Fibroblast of mammary gland (primary cell): ENCODE data around the gene CTAG1A.
A peak's percentile ranks its signal among the peaks of the same experiment; 100 is the strongest.
"Not testable (repeated sequence)": the region's sequence is repeated elsewhere in the genome, so short reads cannot be mapped to it uniquely, and the experiment has no call there.

Source experiments
- DNase-seq: peaks from one replicate; pipeline ENCODE4 v3.0.0-alpha.2; 2010; ENCODE audit warnings: low read depth
- H3K4me3 ChIP-seq: 2 replicates; pipeline ENCODE4 v1.5.1; 2011; ENCODE audit warnings: low read depth, mild to moderate bottlenecking, low read length, moderate library complexity; ENCODE audit not compliant: control insufficient read depth
- TF ChIP-seq, protein P1 (sequence below): conservative IDR thresholded peaks from 2 replicates; pipeline ENCODE4 v1.5.1; 2011; ENCODE audit warnings: low read depth, low read length, inconsistent platforms; ENCODE audit not compliant: control insufficient read depth, insufficient read depth

Gene CTAG1A

GRCh38 chrX:154602766-154603437 lies 18.0 kb downstream of the CTAG1A start:
- TF ChIP-seq, protein P1, sequence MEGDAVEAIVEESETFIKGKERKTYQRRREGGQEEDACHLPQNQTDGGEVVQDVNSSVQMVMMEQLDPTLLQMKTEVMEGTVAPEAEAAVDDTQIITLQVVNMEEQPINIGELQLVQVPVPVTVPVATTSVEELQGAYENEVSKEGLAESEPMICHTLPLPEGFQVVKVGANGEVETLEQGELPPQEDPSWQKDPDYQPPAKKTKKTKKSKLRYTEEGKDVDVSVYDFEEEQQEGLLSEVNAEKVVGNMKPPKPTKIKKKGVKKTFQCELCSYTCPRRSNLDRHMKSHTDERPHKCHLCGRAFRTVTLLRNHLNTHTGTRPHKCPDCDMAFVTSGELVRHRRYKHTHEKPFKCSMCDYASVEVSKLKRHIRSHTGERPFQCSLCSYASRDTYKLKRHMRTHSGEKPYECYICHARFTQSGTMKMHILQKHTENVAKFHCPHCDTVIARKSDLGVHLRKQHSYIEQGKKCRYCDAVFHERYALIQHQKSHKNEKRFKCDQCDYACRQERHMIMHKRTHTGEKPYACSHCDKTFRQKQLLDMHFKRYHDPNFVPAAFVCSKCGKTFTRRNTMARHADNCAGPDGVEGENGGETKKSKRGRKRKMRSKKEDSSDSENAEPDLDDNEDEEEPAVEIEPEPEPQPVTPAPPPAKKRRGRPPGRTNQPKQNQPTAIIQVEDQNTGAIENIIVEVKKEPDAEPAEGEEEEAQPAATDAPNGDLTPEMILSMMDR = no peak
- no peak overlapping the region for H3K4me3 ChIP-seq
- no peak for DNase-seq

DNA sequence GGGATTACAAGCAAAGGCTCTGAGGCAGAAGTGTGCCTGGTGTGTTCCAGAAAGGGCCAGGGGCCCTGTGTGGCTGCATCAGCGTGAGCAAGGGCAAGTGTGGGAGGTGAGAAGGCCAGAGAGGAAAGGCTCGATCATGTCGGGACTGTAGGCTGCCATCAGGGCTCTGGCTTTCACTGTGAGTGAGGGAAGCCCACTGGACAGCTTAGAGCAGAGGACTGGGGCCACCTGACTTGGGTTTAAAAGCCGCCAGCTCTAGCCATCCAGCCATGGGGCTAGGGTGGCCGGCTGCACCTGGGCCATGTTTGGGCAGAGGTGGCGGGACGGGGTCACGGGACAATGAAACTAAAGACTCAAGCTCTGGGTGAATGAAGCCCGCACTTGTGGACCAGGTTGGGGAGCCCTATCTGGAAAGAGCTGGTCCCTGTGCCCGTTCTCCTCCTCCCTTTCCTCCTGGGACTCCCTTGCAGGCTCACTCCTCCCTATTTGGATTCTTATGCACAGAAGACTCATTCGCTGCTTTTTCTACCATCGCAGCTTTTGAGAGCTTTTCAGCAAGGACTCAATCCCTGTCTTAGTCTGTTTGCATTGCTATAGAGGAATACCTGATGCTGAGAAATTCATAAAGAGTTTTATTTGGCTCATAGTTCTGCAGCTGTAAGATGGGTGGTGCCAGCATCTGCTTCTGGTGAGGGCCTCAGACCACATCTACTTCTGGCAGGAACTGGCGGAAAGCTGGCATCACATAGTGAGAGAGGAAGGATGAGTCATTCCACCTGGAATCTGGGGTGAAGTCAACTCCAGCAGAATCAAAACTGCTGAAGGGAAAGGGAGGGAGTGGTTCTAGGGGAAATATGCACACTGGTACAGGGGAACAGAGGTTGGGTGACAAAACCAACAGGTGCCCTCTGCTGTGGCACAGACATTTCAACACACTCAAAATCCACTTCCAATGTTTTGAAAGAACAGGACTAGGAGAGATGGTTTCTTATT lies 18.8 kb downstream of the CTAG1A start:
- TF ChIP-seq, protein P1 = no peak
- no peak overlapping the region for H3K4me3 ChIP-seq
- DNase-seq = peak; percentile 58

GRCh38 chrX:154605566-154605965 lies 20.6 kb downstream of the CTAG1A start:
- no peak for DNase-seq
- TF ChIP-seq, protein P1 = no peak
- H3K4me3 ChIP-seq = no peak overlapping the region

DNA sequence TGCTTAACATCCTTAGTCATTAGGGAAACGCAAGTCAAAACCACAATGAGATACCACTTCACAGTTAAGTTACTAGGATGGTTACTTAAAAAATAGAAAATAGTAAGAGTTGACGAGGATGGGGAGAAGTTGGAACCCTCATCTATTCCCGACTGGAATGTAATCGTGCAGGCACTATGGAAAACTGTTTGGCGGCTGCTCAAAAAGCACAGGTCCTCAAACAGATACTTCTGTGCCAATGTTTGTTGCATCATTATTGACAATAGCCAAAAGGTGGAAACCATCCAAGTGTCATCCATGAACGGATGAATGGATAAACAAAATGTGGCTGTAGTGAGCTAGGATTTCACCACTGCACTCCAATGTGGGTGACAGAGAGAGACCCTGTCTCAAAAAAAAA lies 22.4 kb downstream of the CTAG1A start:
- TF ChIP-seq, protein P1 = no peak
- DNase-seq = no peak
- no peak overlapping the region for H3K4me3 ChIP-seq

DNA sequence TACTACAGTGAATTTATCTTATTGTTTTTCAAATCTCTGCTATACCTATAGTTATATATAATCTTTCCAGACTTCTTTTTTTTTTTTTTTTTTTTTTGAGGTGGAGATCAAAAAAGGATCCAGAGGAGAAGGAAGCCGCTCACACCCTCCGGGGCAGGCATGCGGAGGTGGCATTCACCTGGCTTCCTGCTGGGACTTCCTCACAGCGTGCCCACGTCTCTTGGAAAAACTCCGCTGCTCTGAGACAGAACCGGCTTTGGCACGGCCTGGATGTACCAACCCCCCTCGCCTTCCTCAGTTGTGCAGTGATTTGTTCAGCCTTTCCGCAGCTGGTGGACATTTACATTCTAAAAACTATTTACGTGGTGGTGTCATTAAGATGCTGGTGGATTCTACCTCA lies 23.0 kb downstream of the CTAG1A start:
- H3K4me3 ChIP-seq = not testable (repeated sequence)

DNA sequence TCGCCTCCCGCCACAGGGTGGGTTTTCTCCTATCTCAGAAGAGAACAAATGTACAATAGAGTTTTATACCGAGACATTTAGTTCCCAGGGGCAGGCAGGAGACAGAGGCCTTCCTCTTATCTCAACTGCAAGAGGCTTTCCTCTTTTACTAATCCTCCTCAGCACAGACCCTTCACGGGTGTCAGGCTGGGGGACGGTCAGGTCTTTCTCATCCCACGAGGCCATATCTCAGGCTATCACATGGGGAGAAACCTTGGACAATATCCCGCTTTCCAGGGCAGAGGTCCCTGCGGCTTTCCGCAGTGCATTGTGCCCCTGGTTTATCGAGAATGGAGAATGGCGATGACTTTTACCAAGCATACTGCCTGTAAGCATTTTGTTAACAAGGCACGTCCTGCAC lies 23.9 kb downstream of the CTAG1A start:
- H3K4me3 ChIP-seq, DNase-seq: not testable (repeated sequence)

More for the DNA sequence above, 23.0 kb downstream of the CTAG1A start:
- DNase-seq = not testable (repeated sequence)

GRCh38 chrX:154611146-154611545 lies 26.2 kb downstream of the CTAG1A start:
- not testable (repeated sequence) for DNase-seq, H3K4me3 ChIP-seq

DNA sequence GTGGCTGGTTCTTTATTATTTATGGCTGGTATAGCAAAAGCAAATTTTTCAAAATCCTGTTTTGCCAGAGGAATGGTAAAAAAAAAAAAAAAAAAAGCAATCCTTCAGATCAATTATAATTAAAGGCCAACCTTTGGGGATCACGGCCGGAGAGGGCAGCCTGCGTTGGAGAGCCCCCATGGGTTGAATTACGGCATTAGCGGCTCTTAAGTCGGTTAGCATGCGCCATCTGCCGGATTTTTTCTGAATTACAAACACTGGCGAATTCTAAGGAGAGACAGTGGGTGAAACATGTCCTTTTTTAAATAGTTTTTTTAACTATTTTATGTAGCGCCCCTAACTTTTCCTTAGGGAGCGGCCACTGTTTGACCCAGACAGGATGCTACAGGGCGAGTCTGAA lies 28.7 kb downstream of the CTAG1A start:
- DNase-seq, H3K4me3 ChIP-seq: not testable (repeated sequence)

GRCh38 chrX:154619182-154619581 lies 34.2 kb downstream of the CTAG1A start, which contains the start of gene CTAG1B:
CTAG1B (minus strand) TSS chrX:154619282; CDS start chrX:154619218, 64 bp downstream.
- not testable (repeated sequence) for DNase-seq, H3K4me3 ChIP-seq

- not testable (repeated sequence) for H3K4me3 ChIP-seq, DNase-seq
Observed at GRCh38 chrX:154620767-154621414, 36.0 kb downstream of the CTAG1A start.

DNA sequence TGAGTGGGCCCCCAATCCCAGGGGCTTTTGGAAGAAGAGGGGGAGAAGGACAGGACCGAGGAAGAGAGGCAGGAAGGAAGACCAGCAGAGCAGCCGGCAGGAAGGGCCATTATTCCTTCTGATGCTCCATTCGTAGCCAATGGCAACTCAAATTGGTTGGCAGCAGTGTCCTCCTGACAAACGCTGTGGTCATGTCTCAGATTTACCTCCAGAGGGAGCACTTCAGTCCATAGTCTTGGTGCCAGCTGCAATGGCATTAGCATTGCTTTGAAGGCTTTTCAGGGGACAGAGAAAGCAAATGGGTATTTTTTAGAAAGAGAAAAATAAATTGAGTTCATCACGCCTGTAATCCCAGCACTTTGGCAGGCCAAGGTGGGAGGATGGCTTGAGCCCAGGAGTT lies 44.0 kb downstream of the CTAG1A start:
- H3K4me3 ChIP-seq, DNase-seq: not testable (repeated sequence)

DNA sequence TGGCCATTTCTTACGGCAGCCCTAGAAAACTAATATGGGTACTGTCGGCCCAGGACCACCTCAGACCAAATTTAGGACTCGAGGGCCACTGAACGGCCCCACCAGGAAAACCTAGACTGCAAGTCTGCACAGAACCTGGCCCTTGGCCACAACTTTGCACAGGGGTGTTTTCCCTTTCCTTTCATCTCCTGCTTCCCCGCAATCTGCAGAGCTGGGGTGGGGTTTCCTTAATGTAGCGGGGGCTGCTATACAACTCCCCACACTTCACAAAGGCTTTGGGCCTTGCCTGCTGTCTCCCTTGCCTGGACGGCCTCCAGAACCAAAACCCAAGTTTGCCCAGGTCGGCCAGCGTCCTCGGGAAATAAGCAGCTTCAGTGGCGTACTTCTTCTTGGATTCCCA lies 46.0 kb downstream of the CTAG1A start:
- not testable (repeated sequence) for DNase-seq, H3K4me3 ChIP-seq

DNA sequence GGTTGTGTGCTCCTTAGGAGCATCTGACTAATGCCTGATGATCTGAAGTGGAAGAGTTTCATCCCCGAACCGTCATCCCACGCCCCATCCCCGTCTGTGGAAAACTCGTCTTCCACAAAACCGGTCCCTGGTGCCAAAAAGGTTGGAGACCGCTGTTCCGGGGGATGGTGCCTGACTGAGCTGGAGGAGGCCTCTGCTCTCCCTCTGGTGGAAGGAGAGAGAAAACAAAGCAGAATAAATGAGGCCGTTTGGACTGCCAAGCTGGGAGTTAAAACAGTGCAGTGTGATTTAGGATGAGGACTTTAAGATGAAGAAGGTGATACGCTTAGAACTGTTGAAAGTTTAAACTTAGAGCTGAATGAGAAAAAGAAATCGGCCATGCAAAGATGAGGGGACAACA lies 48.7 kb downstream of the CTAG1A start:
- not testable (repeated sequence) for H3K4me3 ChIP-seq, DNase-seq
